ENCODE results near the gene PGM5.
A peak's percentile ranks its signal among the peaks of the same experiment; 100 is the strongest.

Gene PGM5

GRCh38 chr9:68507130-68507805 is 150.9 kb downstream of the PGM5 start:
- peak overlapping the region; percentile 85 to 89 for H3K27ac ChIP-seq
- peak; percentile 71 for TF ChIP-seq CTCF (IDR thresholded peaks at IDR 0.05)
- no peak for DNase-seq (ENCODE audit: low spot score)
- no peak overlapping the region for H3K4me3 ChIP-seq

- H3K27ac ChIP-seq = peak overlapping the region; percentile 78 to 89
Observed at GRCh38 chr9:68507806-68508145, 151.4 kb downstream of the PGM5 start.

GRCh38 chr9:68508547-68508946 is 152.1 kb downstream of the PGM5 start:
- TF ChIP-seq CTCF (IDR thresholded peaks at IDR 0.05) = no peak
- DNase-seq (ENCODE audit: low spot score) = no peak
- Histone ChIP-seq H3K4me3 (no peak overlapping the region), H3K27ac (peak overlapping the region; percentile 75 to 89)

More at GRCh38 chr9:68507806-68508145, 151.4 kb downstream of the PGM5 start:
- no peak for TF ChIP-seq CTCF (IDR thresholded peaks at IDR 0.05)
- no peak overlapping the region for H3K4me3 ChIP-seq
- DNase-seq (ENCODE audit: low spot score) = no peak

DNA sequence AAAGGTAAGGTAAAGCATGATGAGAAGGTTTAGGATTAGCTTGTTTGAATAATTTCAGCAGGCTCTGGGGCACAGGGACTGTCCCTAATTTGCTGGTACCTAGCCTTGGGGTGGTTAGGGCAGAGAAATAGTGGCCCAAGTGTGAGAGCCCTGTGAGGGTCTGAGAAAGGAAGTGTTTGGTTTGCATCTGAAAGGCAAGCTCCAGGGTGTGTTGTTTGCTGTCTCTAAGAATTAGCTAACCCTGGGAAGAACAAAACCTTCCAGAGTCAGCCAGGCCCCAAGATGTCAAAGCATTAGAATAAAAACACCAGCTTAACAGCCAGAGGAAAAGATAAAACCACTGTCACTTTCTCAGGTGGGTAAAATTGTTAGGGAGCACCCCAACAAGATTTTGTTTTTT is 153.3 kb downstream of the PGM5 start:
- Histone ChIP-seq H3K27ac (peak overlapping the region; percentile 4 to 75), H3K4me3 (no peak overlapping the region)
- no peak for TF ChIP-seq CTCF (IDR thresholded peaks at IDR 0.05)
- DNase-seq (ENCODE audit: low spot score) = no peak

DNA sequence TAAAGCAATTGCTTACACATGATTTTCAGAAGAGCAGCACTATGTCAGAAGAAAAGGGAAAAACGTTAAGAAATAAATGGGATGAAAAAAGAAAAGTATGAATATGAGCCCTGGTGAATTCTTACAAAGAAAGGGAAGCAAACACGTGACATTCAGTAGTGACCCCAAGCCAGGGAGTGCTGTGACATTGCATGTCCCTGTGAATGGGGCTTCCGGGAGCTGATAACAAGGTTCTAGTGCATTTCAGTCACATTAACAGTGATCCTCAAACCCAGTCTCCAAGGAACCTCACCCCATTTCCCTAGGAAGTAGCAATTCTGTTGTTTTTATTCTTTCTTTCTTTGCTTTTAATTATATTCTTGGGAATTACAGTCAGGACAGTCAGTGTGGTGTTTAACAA is 157.0 kb downstream of the PGM5 start:
- DNase-seq (ENCODE audit: low spot score) = no peak
- Histone ChIP-seq H3K27ac (peak overlapping the region in 1 of 2 donors; percentile 4), H3K4me3 (no peak overlapping the region)
- no peak for TF ChIP-seq CTCF (IDR thresholded peaks at IDR 0.05)

DNA sequence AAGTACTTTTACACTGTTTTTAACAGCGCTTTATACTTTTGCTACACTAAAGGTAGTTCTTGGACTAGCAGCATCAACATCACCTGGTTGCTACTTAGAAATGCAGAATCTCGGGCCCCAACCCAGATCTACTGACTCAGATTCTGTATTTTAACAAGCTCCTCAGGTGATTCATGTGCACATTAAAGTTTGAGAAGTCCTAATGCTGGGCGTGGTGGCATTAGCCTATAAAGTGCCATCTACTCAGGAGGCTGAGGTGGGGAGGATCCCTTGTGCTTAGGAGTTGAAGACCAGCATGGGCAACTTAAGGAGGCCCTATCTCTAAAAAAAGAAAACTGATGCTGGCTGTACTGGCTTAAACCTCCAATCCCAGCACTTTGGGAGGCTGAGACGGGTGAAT is 157.6 kb downstream of the PGM5 start:
- Histone ChIP-seq H3K4me3 (no peak overlapping the region), H3K27ac (peak overlapping the region in 1 of 2 donors; percentile 86)
- DNase-seq (ENCODE audit: low spot score) = no peak
- no peak for TF ChIP-seq CTCF (IDR thresholded peaks at IDR 0.05)

DNA sequence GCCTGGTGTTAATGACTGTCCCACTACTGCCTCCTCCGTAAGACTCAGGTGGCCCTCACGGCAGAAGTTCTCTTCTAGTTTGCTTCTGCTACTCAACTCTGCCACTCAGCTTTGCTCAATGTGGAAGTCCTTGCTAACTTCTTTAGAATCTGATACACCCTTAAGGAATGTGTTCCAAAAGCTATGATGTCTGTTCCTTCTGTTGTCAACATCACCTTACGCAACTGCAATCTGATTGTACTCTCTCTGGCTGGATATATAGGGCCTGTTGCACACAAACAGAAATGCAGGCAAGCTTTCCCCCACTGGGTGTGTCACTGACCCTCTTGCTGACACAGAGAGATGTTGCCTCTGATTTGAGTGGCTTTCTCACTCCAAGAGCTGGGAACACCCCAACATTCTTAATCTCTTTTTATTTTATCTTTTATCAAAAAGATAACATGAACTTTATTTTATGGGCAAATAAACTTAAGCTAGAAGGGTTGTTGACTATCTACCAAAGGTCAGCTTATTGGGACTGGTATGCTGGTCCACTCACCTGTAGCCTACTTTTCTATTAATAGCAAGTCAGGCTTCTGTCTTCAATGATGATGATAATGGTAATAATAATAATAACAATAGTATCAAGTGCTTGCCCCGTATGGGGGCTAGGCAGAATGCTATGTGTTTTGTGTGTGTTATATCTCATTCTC is 159.1 kb downstream of the PGM5 start:
- Histone ChIP-seq H3K4me3 (no peak overlapping the region), H3K27ac (peak overlapping the region; percentile 51 to 86)
- DNase-seq (ENCODE audit: low spot score) = peak; percentile 78
- no peak for TF ChIP-seq CTCF (IDR thresholded peaks at IDR 0.05)

Measured in coronary artery (tissue), 2 donors.